ENCODE results near the gene CCIN.

DNA sequence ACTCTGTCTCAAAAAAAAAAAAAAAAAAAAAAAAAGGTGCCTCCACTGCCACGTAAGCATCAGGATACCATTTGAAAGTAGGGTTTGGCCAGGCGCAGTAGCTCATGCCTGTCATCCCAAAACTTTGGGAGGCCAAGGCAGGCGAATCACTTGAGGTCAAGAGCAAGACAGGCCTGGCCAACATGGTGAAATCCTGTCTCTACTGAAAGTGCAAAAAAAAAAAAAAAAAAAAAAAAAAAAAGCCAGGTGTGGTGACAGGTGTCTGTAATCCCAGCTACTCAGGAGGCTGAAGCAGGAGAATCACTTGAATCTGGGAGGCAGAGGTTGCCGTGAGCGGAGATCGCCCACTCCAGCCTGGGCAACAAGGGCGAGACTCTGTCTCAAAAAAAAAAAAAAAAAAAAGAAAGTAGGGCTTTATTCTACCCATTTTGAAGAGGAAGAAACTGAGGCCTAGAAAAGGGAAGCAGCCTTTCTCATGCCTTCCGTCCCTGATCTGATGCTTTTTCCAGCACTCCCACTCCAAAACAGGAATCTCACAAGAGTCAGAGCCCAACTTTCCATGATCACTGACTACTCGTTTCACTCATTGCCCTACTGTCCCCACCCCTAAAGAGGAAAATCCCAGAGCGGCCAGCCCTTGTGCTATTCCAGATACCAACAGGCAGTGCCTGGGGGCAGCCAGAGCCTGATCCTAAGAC, 16.3 kb upstream of the CCIN start:
- TF ChIP-seq, protein P1, sequence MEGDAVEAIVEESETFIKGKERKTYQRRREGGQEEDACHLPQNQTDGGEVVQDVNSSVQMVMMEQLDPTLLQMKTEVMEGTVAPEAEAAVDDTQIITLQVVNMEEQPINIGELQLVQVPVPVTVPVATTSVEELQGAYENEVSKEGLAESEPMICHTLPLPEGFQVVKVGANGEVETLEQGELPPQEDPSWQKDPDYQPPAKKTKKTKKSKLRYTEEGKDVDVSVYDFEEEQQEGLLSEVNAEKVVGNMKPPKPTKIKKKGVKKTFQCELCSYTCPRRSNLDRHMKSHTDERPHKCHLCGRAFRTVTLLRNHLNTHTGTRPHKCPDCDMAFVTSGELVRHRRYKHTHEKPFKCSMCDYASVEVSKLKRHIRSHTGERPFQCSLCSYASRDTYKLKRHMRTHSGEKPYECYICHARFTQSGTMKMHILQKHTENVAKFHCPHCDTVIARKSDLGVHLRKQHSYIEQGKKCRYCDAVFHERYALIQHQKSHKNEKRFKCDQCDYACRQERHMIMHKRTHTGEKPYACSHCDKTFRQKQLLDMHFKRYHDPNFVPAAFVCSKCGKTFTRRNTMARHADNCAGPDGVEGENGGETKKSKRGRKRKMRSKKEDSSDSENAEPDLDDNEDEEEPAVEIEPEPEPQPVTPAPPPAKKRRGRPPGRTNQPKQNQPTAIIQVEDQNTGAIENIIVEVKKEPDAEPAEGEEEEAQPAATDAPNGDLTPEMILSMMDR (IDR thresholded peaks at IDR 0.05 in 2 of 3, conservative IDR thresholded peaks at IDR 0.05 in 1 of 3; ENCODE audit: borderline replicate concordance in 1 of 3, insufficient read depth in 1 of 3, low read depth in 2 of 3, low read length in 2 of 3), result no peak
- no peak for TF ChIP-seq POLR2A (IDR thresholded peaks at IDR 0.05; ENCODE audit: borderline replicate concordance, extremely low read depth, insufficient read depth, insufficient read length)
- TF ChIP-seq JUND (IDR thresholded peaks at IDR 0.05), result no peak
- no peak for TF ChIP-seq ZNF274 (IDR thresholded peaks at IDR 0.05; ENCODE audit: low read depth, low read length)
- TF ChIP-seq ELF1 (IDR thresholded peaks at IDR 0.05; ENCODE audit: borderline replicate concordance, low read depth), result no peak
- TF ChIP-seq EGR1 (IDR thresholded peaks at IDR 0.05; ENCODE audit: low read depth), result no peak
- no peak for TF ChIP-seq CEBPB (IDR thresholded peaks at IDR 0.05; ENCODE audit: low read depth)
- no peak for TF ChIP-seq RAD21 (IDR thresholded peaks at IDR 0.05; ENCODE audit: low read depth)
- no peak for TF ChIP-seq EZH2 (IDR thresholded peaks at IDR 0.05)

Data from HCT116 (cell line).